ENCODE data around the gene ZBTB38. TPM values are rescaled to one million over a fixed set of nuclear protein-coding genes. Genes with fewer than 3 reads are reported as not detected.

Gene ZBTB38
- total and polyA plus RNA-seq, 2 of the 13 experiments (the other 11 are each of a cell fraction or from before 2014, with no cell fraction given) = 26.8 to 51.7 TPM

- no peaks in the 10 kb centered on the region for H3K9me3 ChIP-seq (ENCODE audit: low read length)
- H3K79me2 ChIP-seq (ENCODE audit: insufficient read depth, low read length) = peaks cover 13% of the 10 kb centered on the region
- peaks cover 63% of the 10 kb centered on the region for H3K4me1 ChIP-seq (ENCODE audit: insufficient read depth, low read length)
- in situ Hi-C loops (cut with HindIII; ENCODE audit: extremely low pct_ligation_motif_present, low pct_unique_long_range_greater_than_20kb) (no loop called here), intact Hi-C loops (cut with micrococcal nuclease; ENCODE audit: unreplicated experiment) (no loop called here)
- DNase-seq (ENCODE audit: low spot score) (no peak), FAIRE-seq (no peak), ATAC-seq (no peak)
- H2AFZ ChIP-seq (ENCODE audit: low read length) = no peak overlapping the region
- H3K27ac ChIP-seq (ENCODE audit: extremely low read length, insufficient read depth, low read length) = no peak overlapping the region
- POLR2A ChIA-PET = interaction anchor here (6.4 kb wide), 1 partner anchor 19 kb away, joined by 128 read pairs; no protein-coding TSS in a partner anchor
- H3K27me3 ChIP-seq (ENCODE audit: control insufficient read depth in 1 of 2, insufficient read depth in 2 of 2, low read length in 2 of 2) = no peaks in the 10 kb centered on the region
- no TSS peak for BruUV-seq (replicated peaks)
- CTCF ChIA-PET (ENCODE audit: low intra/inter-chr PET ratio, low total read pairs) = no interaction called here
- H4K20me1 ChIP-seq (ENCODE audit: insufficient read depth, low read length) = no peaks in the 10 kb centered on the region
- no peak overlapping the region for H3K9ac ChIP-seq (ENCODE audit: insufficient read depth, low read depth, low read length)
- H3K36me3 ChIP-seq (replicated peaks in 1 of 2; ENCODE audit: control insufficient read depth in 1 of 2, insufficient read depth in 2 of 2, low read length in 2 of 2) = peaks cover 11 to 33% of the 10 kb centered on the region in 2 experiments
- 96% methylated on average over 1 of the region's 1 CpG for WGBS (ENCODE audit: low lambda C conversion rate)
- H3K4me3 ChIP-seq (replicated peaks in 1 of 3; ENCODE audit: insufficient read depth in 1 of 3, low read depth in 2 of 3, low read length in 3 of 3) = no peak overlapping the region
- H3K4me2 ChIP-seq (ENCODE audit: low read depth, low read length) = no peak overlapping the region
- no peak for TF ChIP-seq KDM2A (CRISPR knock-in tag; IDR thresholded peaks at IDR 0.05; ENCODE audit: borderline replicate concordance, low read depth)
- TF ChIP-seq GABPA (IDR thresholded peaks at IDR 0.05; ENCODE audit: low read depth, low read length) = no peak
- TF ChIP-seq GABPA (CRISPR knock-in tag; IDR thresholded peaks at IDR 0.05; ENCODE audit: low read depth) = no peak
- no peak for TF ChIP-seq SRSF1 (optimal IDR thresholded peaks at IDR 0.05; ENCODE audit: low read depth, low read length)
- TF ChIP-seq EED (CRISPR knock-in tag; IDR thresholded peaks at IDR 0.05) = no peak
- no peak for TF ChIP-seq ZHX1 (CRISPR knock-in tag; IDR thresholded peaks at IDR 0.05; ENCODE audit: low read depth)
- no peak for TF ChIP-seq CEBPB (IDR thresholded peaks at IDR 0.05; ENCODE audit: borderline replicate concordance, low read depth, low read length)
- no peak for TF ChIP-seq ZNF235 (CRISPR knock-in tag; IDR thresholded peaks at IDR 0.05; ENCODE audit: borderline replicate concordance)
- no peak for TF ChIP-seq SALL2 (CRISPR knock-in tag; IDR thresholded peaks at IDR 0.05)
- no peak for TF ChIP-seq KLF16 (CRISPR knock-in tag; IDR thresholded peaks at IDR 0.05)
- no peak for TF ChIP-seq ZNF784 (CRISPR knock-in tag; IDR thresholded peaks at IDR 0.05; ENCODE audit: borderline replicate concordance)
- TF ChIP-seq BRF2 (CRISPR knock-in tag; IDR thresholded peaks at IDR 0.05) = no peak
- TF ChIP-seq TBX3 (IDR thresholded peaks at IDR 0.05; ENCODE audit: borderline replicate concordance) = no peak
- TF ChIP-seq ZNF142 (CRISPR knock-in tag; IDR thresholded peaks at IDR 0.05) = no peak
- no peak for TF ChIP-seq ZNF263 (CRISPR knock-in tag; IDR thresholded peaks at IDR 0.05)
Measured at GRCh38 chr3:141408596-141408995, 40.3 kb downstream of the ZBTB38 start.

Data from HepG2 (cell line).